ENCODE results near the gene HMGN4.

Gene HMGN4

GRCh38 chr6:26581164-26581915 lies 43.2 kb downstream of the HMGN4 start:
- DNase-seq = no peak

GRCh38 chr6:26588965-26589364 lies 50.8 kb downstream of the HMGN4 start:
- DNase-seq = no peak

- DNase-seq = no peak
These were observed 54.5 kb downstream of the HMGN4 start for GRCh38 chr6:26592649-26593048.

GRCh38 chr6:26593278-26594130 lies 55.3 kb downstream of the HMGN4 start:
- no peak for DNase-seq

GRCh38 chr6:26594131-26594498 lies 55.9 kb downstream of the HMGN4 start:
- DNase-seq = no peak

- peak; percentile 12 for DNase-seq
These were observed 56.8 kb downstream of the HMGN4 start for GRCh38 chr6:26594730-26595632.

GRCh38 chr6:26595669-26596269 lies 57.6 kb downstream of the HMGN4 start:
- DNase-seq = peak; percentile 91

Data from NCI-H345 (cell line).